NCI-H82 treated with DMSO at 0.1 percent for 48 hours (cell line): ENCODE data around the gene CREG2.

Experiments
- DNase-seq: peaks from one replicate; lab custom pipeline; 2025; ENCODE audit not compliant: unreplicated experiment; lab: John Stamatoyannopoulos, UW

Gene CREG2, protein sequence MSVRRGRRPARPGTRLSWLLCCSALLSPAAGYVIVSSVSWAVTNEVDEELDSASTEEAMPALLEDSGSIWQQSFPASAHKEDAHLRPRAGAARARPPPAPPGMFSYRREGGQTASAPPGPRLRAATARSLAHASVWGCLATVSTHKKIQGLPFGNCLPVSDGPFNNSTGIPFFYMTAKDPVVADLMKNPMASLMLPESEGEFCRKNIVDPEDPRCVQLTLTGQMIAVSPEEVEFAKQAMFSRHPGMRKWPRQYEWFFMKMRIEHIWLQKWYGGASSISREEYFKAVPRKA

GRCh38 chr2:101387151-101387834 lies at the start of gene CREG2:
Gene CREG2, minus strand, starts transcription at chr2:101387503. Its CDS starts 46 bp downstream, at chr2:101387457.
- DNase-seq: no peak

- DNase-seq: no peak
These were observed 47.9 kb upstream of the CREG2 start for GRCh38 chr2:101435001-101435862.

DNA sequence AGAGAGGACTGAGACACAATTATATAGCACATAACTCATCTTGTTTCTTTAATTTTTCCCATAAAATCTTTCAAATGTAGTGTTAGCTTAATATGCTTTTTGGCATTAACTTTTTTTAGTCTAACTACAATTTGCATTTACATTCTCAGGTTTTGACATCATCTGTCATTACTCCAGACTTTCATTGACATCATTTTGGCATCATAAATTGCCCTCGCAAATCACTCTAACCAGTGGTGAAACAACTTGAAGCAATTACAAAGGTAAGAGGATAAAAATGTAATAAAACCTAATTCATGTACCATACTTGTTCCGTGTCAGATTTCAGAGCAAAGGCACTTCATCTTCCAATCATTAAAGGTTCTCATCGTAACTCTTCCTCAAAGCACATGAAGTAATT lies 46.2 kb upstream of the CREG2 start:
- no peak for DNase-seq

GRCh38 chr2:101432411-101433181 lies 45.3 kb upstream of the CREG2 start:
- no peak for DNase-seq

DNA sequence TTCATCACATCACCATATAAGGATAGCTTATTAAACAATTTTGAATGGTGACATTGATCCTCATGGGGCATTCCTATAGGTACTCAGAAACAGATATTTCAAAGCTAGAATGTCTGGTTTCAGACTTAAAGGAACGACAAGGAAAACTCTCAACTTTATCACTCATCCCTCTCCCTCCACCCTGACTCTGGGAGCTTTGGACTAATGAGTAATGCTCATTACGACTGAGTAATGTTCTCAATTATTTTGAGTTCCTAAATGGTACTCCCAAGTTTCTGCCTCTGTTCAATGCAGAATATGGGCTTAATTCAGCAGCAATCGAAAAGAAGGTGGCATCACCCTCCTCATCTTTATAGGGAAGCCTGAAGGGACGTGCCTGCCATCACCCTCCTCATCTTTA lies 44.2 kb upstream of the CREG2 start:
- DNase-seq: no peak

GRCh38 chr2:101430156-101430555 lies 42.9 kb upstream of the CREG2 start:
- DNase-seq: peak; percentile 20

GRCh38 chr2:101429453-101429852 lies 42.1 kb upstream of the CREG2 start:
- DNase-seq: no peak

- no peak for DNase-seq
These were observed 41.3 kb upstream of the CREG2 start for GRCh38 chr2:101428422-101429176.

DNA sequence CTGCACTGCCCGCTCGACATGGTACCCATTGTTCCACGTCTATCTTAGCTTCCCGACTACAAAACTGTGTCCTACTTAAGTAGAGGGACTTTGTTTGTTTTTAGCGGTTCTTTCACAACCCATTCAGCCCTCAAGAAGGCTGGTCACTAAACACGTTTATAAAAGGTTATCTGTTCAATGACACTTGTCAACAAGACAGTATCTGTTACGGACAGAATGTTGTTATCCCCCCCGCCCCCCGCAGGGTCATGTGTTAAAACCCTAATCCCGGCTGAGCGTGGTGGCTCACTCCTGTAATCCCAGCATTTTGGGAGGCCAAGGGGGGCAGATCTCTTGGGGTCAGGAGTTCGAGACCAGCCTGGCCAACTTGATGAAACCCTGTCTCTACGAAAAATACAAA lies 40.4 kb upstream of the CREG2 start:
- DNase-seq: no peak

DNA sequence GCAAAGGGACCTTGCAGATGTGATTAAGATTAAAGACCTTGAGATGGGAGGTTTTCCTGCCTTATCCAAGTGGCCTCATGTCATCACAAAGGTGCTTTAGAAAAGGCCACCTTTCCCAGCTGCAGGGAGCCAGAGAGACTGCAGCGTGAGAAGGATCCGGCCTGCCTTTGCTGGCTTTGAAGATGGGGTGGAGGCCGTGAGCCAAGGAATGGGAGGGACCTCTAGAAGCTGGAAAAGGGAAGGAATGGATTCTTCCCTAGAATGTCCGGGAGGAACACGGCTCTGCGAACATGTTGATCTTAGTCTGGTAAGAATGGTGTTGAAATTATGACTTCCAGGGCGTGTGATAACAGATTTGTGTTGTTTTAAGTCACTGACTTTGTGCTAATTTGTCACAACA lies 39.9 kb upstream of the CREG2 start:
- DNase-seq: no peak

- DNase-seq: no peak
These were observed 39.5 kb upstream of the CREG2 start for GRCh38 chr2:101426822-101427221.

DNA sequence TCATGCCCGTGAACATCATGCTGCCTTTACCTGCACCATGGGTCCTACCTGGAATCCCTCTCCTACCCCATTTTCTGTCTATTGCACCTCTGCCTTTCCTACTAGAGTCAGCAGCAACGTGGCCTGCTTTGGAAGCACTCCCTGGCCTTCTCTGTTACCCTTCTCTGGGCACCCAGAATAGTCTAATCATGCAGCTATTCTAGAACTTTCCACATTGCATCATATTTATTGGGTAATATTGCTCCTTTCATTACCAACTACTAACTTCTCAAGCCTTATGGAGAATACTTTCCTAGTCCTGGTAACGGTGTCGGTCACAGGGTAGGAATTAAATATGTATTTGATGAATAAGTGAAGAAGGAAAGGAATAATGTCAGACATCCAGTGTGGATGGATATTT lies 33.3 kb upstream of the CREG2 start:
- DNase-seq: no peak

DNA sequence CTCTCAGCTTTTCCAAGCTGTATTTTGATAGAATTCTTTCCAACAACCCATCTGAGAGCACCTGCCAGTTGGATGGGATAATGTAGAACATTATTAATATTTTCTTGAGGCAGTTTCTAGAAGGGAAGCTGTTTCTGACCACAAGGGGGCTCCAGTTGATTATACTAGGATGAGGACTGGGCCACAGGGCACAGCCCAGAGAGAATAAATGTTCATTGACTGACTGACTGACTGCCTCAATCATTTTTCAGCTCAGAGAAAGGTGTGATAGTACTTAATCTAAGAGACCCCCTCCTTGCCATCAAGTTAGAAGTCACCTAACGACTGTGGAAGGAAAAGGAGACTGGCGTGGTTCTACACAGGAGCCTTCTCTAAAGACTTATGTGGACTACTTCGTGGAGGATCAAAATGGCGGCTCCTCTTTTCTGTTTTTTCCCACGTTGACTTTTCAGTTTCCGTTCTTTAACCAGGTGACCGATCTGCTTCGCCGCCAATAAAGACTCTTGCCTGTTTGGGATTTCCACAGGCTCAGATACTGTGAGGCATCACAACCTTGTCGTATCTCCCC lies 31.9 kb upstream of the CREG2 start:
- peak; percentile 16 for DNase-seq

DNA sequence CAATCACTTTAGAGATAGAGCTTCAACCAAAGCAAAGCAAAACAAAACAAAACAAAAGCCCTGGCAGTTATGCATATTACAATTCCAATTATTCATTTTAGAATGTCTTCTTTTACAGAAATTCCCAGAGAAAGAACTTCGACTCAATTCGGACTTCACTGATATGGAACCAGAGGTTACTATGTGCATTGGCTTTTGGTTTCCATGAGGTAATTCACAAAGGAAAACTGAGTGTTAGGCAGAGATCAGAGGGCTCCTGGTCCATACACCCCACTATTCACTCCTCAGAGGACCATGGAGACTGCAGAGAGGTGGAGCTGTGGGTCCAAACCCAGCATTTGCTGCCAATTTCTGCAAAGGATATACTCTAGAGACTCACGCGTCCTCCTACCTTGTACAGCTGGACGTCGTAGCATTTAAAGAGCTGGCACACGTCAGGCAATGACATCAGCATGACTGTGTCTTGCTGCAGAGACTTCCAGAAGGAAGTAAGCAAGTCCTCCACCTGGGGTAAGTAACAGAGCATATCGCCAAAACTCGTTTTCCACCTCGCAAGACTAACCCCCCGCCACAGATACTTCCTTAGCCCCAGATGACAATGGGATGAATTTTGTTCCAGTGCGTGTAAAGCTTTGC lies 31.3 kb upstream of the CREG2 start:
- DNase-seq: no peak

DNA sequence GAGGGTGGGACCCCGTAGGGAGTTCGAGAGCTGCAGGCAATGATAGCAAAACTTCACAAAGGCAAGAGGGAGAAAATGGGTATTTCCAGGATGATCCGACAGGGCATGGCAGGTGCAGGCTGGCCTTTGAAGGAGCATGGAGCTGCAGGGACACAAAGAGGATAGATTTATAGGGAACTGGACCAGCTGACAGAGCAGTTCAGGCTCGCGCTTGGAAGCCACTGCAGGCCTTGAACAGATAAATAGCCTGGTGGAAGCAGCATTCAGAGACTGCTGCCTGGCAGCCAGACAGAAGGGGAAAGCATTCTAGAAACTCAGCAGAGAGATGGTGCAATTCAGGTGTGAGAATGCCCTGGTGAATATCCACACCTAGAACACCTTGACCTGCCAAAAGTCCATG lies 29.3 kb upstream of the CREG2 start:
- no peak for DNase-seq

GRCh38 chr2:101415884-101416283 lies 28.6 kb upstream of the CREG2 start:
- no peak for DNase-seq

DNA sequence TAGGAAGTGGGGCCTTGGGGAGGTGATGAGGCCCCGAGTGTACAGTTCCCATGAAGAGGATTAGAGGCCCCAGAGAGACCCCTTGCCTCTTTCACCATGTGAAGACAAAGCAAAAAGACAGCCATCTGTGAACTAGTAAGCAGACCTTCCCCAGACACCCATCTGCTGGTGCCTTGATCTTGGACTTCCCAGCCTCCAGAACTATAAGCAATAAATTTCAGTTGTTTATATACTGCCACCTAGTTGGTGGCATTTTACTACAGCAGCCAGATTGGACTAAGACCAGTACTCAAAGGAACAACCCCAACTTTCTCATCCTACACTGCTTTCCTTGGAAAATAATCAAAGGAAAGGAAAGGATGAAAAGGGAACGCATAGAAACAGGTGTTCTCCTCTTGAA lies 27.9 kb upstream of the CREG2 start:
- DNase-seq: no peak

DNA sequence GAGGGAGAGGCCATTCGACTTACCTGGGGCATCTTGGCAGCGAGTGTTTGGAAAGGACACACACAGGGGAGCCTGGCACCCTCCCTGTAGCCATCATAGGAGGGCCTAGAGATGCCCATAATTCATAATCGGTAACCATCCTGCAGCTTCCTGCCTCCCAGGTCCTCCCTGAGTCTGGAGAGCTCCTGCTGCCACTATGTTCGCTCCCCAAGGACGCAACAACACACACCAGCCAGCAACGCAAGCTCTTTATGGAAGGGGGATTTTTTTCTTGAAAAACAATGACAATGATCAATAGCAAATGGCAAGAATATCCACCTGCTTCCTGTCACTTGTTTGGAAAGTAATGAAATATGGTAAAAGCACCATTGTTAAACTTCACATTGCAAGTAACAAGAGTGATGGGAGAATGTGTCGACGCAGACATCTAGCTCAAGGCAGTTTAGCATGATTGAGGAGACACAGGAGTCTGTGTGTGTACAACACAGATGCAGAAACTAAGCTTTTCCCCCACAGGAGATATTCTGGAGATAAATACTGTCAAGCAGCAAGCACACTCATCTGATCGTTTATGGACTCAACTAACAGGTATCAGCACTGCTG lies 24.9 kb upstream of the CREG2 start:
- DNase-seq: no peak

GRCh38 chr2:101410746-101411145 lies 23.4 kb upstream of the CREG2 start:
- DNase-seq: no peak
